SK-N-SH treated with all-trans-retinoic acid at 6 μM for 48 hours (cell line): Measurements from ENCODE around the gene EHD2.

ENCODE experiments used
- ATAC-seq: fragments of 200-7000 bp; cut with Tn5 transposase; 3 replicates; pipeline ENCODE4 v1.9.1; 2020; ENCODE audit warnings: mild to moderate bottlenecking, moderate library complexity
- BACH2 ChIP-seq: fragments of 250-450 bp; sonication (Bioruptor Pico); IDR thresholded peaks from 2 replicates; pipeline ENCODE4 v1.9.0; 2021; ENCODE audit warnings: mild to moderate bottlenecking, borderline replicate concordance
- CSRNP3 ChIP-seq: fragments of 250-450 bp; sonication (Bioruptor Pico); IDR thresholded peaks from 2 replicates; pipeline ENCODE4 v1.5.1; 2021; ENCODE audit warnings: mild to moderate bottlenecking, moderate library complexity
- GLIS3 ChIP-seq: fragments of 250-450 bp; sonication (Bioruptor Pico); IDR thresholded peaks from 2 replicates; pipeline ENCODE4 v1.5.0; 2020; ENCODE audit warnings: mild to moderate bottlenecking, moderate library complexity
- ISL1 ChIP-seq: fragments of 250-450 bp; sonication (Bioruptor Pico); IDR thresholded peaks from 2 replicates; pipeline ENCODE4 v2.1.2; 2022; ENCODE audit warnings: mild to moderate bottlenecking, moderate library complexity
- OSR1 ChIP-seq: fragments of 250-450 bp; sonication (Bioruptor Pico); IDR thresholded peaks from 2 replicates; pipeline ENCODE4 v1.8.0; 2022; ENCODE audit warnings: moderate library complexity, mild to moderate bottlenecking, inconsistent platforms
- PATZ1 ChIP-seq: fragments of 250-450 bp; sonication (Bioruptor Pico); IDR thresholded peaks from 2 replicates; pipeline ENCODE4 v1.8.0; 2020; ENCODE audit warnings: mild to moderate bottlenecking, moderate library complexity, borderline replicate concordance
- POU6F1 ChIP-seq: fragments of 250-450 bp; sonication (Bioruptor Pico); IDR thresholded peaks from 2 replicates; pipeline ENCODE4 v1.8.0; 2021; ENCODE audit warnings: low read depth, mild to moderate bottlenecking, moderate library complexity, borderline replicate concordance
- PPARA ChIP-seq: fragments of 250-450 bp; sonication (Bioruptor Pico); IDR thresholded peaks from 2 replicates; pipeline ENCODE4 v1.5.0; 2020; ENCODE audit warnings: mild to moderate bottlenecking, borderline replicate concordance
- RARB ChIP-seq: fragments of 250-450 bp; sonication (Bioruptor Pico); IDR thresholded peaks from 2 replicates; pipeline ENCODE4 v1.8.0; 2021; ENCODE audit warnings: mild to moderate bottlenecking, moderate library complexity
- SNAI2 ChIP-seq: fragments of 250-450 bp; sonication (Bioruptor Pico); IDR thresholded peaks from 2 replicates; pipeline ENCODE4 v1.5.0; 2020; ENCODE audit warnings: mild to moderate bottlenecking, moderate library complexity
- TCF4 ChIP-seq: fragments of 250-450 bp; sonication (Bioruptor Pico); IDR thresholded peaks from 2 replicates; pipeline ENCODE4 v1.8.0; 2021; ENCODE audit warnings: mild to moderate bottlenecking, moderate library complexity, borderline replicate concordance
- TSHZ2 ChIP-seq: fragments of 250-450 bp; sonication (Bioruptor Pico); IDR thresholded peaks from 2 replicates; pipeline ENCODE4 v1.5.0; 2020; ENCODE audit warnings: mild to moderate bottlenecking, moderate library complexity
- ZC3H10 ChIP-seq: fragments of 250-450 bp; sonication (Bioruptor Pico); IDR thresholded peaks from 2 replicates; pipeline ENCODE4 v1.5.1; 2021; ENCODE audit warnings: mild to moderate bottlenecking, moderate library complexity
- ZFP30 ChIP-seq: fragments of 450-650 bp; formaldehyde crosslinking; IDR thresholded peaks from 2 replicates; pipeline ENCODE4 v1.5.0; 2022; ENCODE audit warnings: mild to moderate bottlenecking, moderate library complexity
- ZNF565 ChIP-seq: fragments of 450-650 bp; formaldehyde crosslinking; conservative IDR thresholded peaks from 2 replicates; pipeline ENCODE4 v1.5.0; 2020; ENCODE audit warnings: low read depth, mild to moderate bottlenecking, moderate library complexity
- ZNF8 ChIP-seq: fragments of 450-650 bp; formaldehyde crosslinking; IDR thresholded peaks from 2 replicates; pipeline ENCODE4 v1.5.0; 2020; ENCODE audit warnings: mild to moderate bottlenecking, moderate library complexity

EHD2 gene

GRCh38 chr19:47740866-47741519 is 27.8 kb downstream of the EHD2 start:
- ATAC-seq = no peak
- TF ChIP-seq CSRNP3 (CRISPR knock-in tag) (no peak), TSHZ2 (no peak), OSR1 (no peak), BACH2 (CRISPR knock-in tag) (no peak), PPARA (no peak), GLIS3 (no peak), ZNF8 (CRISPR knock-in tag) (no peak), SNAI2 (CRISPR knock-in tag) (no peak), ISL1 (no peak), ZFP30 (no peak), ZC3H10 (CRISPR knock-in tag) (no peak), TCF4 (CRISPR knock-in tag) (no peak), POU6F1 (no peak), PATZ1 (CRISPR knock-in tag) (no peak), ZNF565 (CRISPR knock-in tag) (no peak)
- TF ChIP-seq, all 23 proteins: peak for 0

GRCh38 chr19:47741544-47742140 is 28.4 kb downstream of the EHD2 start:
- ATAC-seq = no peak
- TF ChIP-seq POU6F1 = no peak

GRCh38 chr19:47742634-47743033 is 29.4 kb downstream of the EHD2 start:
- ATAC-seq = no peak
- TF ChIP-seq ZFP30 = no peak
- no peak for TF ChIP-seq ZC3H10 (CRISPR knock-in tag)
- no peak for TF ChIP-seq ZNF565 (CRISPR knock-in tag)
- TF ChIP-seq POU6F1 = no peak
- TF ChIP-seq RARB (CRISPR knock-in tag) = no peak
- TF ChIP-seq, all 23 proteins: peak for 0
